Head of caudate nucleus (tissue), 42 donors: ENCODE results near the gene NRSN2.

Source experiments
- DNase-seq, 42 donors: peaks; one replicate each; pipeline versions ENCODE4 v3.0.0 to v3.0.0-alpha.2; 2020 to 2021; ENCODE audit warnings: mixed read lengths in 7 of 42
- intact Hi-C: fragments of 100-400 bp; cut with DNase I; formaldehyde crosslinking; loops from one replicate; pipeline ENCODE4 v1.15.0; 2022

Gene NRSN2, protein sequence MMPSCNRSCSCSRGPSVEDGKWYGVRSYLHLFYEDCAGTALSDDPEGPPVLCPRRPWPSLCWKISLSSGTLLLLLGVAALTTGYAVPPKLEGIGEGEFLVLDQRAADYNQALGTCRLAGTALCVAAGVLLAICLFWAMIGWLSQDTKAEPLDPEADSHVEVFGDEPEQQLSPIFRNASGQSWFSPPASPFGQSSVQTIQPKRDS

DNA sequence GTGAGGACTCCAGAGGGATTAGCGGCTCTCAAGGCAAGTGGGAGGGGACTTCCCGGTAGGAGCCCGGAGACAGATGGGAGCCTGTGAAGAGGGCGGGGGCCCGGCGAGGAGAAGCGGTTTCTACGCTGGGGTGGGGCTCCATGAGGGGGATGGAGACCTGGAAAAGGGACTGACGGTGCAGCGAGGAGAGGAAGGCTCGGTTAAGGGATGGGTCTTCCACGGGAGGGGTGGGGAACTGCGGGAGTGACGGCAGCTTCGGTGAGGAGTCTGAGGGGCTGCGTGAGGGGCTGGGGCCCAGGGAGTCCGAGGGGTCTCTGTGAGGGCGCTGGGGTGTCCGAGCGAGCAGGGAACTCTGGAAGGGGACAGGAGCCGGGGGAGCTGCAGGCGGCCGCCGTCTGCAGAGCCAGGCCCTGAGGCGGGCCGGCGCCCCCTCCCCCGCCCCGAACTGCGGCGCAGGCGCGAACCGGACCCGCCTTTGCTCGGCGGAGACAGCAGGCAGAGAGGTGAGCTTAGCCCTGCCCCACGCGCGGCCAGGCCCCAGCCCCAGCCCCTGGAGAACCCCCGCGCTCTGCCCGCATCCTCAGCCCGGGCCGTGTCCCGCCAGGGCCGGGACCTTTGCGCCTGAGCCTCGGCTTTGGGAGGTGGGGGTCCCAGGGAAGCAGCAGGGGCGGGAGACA is at the start of gene NRSN2:
Gene NRSN2, plus strand, starts transcription at position 472 of the 677 bp plus-strand sequence. CDS start 2,533 bp downstream, outside the sequence.
- peak in 41 of 42 donors; percentile 48 to 91 (median 77) for DNase-seq
- intact Hi-C loops = no loop called here

GRCh38 chr20:297925-298775 is 48.8 kb upstream of the NRSN2 start:
- DNase-seq = peak; percentile 13 to 75 (median 50)
- intact Hi-C loops = no loop called here

DNA sequence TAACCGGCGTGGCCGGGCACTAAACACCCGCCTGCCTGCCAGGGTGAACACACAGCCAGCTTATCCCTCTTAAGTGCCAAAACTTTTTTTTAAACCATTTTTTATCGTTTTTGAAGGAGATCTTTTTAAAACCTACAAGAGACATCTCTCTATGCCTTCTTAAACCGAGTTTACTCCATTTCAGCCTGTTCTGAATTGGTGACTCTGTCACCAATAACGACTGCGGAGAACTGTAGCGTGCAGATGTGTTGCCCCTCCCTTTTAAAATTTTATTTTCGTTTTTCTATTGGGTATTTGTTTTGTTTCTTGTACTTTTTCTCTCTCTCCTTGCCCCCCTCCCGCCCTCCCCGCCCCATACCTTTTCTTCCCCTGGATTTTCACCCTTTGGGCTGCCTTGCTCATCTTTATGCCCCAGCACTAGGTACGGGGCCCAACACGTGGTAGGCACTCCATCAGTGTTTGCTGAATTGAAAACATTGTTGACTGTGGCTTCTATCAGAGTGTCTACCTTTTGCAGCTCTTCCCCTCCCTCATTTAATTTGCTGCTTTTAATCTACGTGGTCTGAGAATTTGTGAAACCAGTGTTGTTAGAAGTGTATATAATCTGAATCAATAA is 48.0 kb upstream of the NRSN2 start:
- intact Hi-C loops = no loop called here
- DNase-seq = no peak

GRCh38 chr20:300345-300990 is 46.4 kb upstream of the NRSN2 start:
- DNase-seq = no peak
- intact Hi-C loops = no loop called here

DNA sequence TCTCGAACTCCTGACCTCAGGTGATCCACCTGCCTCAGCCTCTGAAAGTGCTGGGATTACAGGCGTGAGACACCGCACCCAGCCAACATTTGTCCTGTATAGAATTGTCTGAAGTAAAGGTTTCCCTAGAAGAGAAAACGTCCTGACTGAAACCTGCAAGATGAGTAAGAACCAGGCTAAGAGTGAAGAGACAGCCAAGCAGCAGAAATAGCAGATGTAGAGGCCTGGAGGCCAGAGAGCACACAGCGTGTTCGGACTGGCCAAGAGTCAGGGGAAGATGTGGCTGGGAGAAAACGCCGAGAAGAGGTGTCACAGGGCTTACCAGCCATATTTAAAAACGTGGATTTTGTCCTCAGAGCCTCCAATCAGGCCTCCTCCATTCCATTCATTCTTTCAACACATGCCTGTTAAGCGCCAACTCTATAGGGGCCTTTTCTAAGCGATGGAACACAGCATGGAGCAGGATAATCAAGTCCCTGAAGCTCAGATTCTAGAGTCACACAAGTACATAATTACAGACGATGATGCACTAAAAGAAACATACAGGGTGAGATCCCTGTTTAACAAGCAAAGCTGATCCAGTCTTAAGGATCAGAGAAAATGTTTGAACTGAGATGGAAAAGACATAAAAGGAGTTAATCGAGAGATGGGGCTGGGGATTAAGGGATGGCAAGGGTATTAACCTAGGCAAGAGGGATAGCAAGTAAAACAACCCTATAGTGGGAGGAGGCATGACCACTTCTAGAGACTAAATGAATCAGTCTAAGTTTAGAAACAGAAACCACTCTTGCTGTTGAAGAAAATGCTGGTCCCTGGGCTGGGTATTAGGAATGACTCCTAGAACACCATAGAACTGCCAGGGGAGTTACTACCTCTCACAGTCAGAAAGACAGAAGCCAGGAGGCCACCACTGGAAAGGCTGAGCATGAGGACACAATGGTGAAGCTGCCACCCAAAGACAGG is 44.7 kb upstream of the NRSN2 start:
- intact Hi-C loops = no loop called here
- DNase-seq = no peak

- intact Hi-C loops = no loop called here
- DNase-seq = no peak
These were observed 41.2 kb upstream of the NRSN2 start for GRCh38 chr20:305745-306144.

DNA sequence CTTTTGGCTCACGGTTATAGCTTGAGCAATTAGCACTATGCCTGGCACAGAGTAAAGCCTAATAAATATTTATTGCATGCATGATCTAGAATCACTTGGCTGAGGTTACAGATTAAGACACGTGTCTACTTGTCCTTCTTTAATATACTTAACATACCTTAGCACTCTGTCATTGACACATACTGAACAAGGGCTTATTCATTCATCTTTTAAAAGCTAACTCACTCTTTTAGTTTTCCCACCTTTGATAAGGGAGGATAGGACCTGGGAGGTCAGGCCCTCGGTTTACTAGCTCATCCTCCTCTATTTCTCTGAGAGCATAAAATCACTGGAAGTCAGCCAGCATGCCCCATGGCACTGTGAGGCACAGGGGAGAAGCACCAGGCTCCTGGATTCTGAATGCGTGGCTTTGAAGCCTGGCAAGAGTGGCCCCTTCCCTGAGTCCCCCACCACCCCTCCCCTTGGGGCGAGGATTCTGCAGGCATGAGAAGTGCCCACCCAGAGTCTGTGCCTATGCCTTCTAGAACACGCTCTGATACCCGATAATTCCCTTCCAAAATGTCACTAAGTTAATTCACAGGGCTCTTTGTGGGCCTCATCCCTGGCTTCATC is 38.4 kb upstream of the NRSN2 start:
- intact Hi-C loops = no loop called here
- no peak for DNase-seq

GRCh38 chr20:309306-309840 is 37.5 kb upstream of the NRSN2 start:
- peak in 9 of 42 donors; percentile 18 to 62 (median 43) for DNase-seq
- intact Hi-C loops = no loop called here

DNA sequence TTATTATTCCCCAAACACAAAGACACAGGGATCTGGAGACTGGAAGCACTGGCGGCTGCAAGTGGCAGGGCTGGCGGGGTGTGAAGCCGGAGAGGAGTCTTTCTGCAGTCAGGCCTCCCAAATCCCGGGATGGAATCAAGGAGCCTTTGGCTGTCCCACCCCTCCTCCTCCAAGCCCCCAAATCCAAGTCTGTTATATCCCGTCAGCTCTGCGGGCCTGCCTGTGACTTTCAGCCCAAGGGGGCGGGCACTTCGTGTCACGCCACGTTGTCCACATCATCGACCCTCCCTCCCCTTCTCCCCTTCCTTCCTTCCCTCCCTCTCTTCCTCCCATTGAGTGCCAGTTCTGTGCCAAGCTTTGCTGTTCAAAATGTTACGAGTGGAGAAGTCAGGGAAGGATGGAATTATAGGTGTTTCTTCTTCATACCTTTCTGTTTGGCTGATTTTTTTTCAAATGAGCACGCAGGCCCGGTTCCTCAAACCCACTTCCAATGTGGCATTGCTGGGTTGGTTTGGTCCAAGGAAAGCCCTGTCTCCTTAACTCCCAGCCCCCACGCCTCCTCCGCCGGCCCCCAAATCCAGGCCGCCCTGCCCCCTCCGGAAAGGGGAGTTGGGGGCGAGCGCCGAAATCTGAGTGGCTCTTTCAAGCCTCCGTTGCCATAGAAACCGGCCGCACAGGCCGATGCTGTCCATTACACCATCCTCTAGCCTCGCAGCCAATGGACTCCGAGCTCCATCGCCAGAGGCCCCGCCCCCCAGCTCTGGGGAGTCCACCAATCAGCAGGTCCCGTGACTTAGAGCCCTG is 36.9 kb upstream of the NRSN2 start:
- DNase-seq = peak; percentile 99 to 100 (median 100)
- intact Hi-C loops = no loop called here

DNA sequence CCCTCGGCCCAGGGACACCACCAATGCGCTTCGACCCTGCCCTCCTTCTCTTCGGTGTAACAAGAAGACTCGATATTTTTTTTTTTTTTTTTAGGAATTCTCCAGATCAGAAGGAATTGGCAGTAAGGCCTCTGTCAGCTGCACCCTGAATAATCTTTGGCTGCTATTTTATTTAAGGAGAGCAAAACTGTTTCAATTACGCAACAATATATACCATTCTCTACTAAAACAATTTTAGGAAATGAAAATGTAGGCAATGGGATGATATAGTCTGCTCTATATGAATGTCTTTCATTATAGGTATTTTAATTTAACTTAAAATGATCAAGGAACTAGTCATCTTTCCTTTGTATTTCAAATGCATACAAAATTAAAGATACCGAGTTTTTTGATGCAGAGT is 36.3 kb upstream of the NRSN2 start:
- no peak for DNase-seq
- intact Hi-C loops = no loop called here

GRCh38 chr20:311609-312008 is 35.3 kb upstream of the NRSN2 start:
- DNase-seq = no peak
- intact Hi-C loops = no loop called here

DNA sequence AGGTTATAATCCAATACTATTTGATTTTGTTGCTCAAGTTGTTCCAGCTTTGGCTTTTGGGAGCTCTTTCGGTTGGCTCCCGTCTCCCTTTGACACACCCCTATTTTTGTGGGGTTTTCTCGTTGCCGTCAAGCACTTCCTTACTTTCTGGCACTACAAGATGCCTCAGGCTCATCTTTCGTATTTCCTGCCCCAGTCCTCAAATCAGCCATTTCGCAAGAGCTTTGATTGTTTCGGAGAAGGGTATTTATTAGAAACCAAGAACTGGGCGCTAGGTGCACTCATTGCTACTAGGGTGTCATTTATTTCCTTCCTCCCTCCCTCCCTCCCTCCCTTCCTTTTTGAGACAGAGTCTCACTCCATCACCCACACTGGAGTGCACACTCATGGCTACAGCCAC is 34.8 kb upstream of the NRSN2 start:
- DNase-seq = no peak
- intact Hi-C loops = no loop called here

- intact Hi-C loops = no loop called here
- no peak for DNase-seq
These were observed 34.0 kb upstream of the NRSN2 start for GRCh38 chr20:312866-313265.

DNA sequence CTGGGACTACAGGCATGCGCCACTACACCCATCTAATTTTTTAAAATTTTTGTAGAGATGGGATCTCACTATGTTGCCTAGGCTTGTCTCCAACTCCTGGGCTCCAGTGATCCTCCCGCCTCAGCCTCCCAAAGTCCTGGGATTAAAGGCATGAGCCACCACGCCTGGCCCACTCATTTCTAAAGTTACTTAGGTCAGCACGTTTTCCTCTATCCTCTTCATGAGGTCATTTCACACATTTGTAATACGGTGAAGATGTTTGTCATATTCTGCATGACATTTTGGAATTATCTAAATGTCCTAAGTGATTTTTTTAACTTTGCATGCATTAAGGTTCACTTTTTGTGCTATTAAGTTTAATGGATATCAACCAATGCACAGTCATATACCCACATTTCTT is 33.5 kb upstream of the NRSN2 start:
- intact Hi-C loops = no loop called here
- no peak for DNase-seq

DNA sequence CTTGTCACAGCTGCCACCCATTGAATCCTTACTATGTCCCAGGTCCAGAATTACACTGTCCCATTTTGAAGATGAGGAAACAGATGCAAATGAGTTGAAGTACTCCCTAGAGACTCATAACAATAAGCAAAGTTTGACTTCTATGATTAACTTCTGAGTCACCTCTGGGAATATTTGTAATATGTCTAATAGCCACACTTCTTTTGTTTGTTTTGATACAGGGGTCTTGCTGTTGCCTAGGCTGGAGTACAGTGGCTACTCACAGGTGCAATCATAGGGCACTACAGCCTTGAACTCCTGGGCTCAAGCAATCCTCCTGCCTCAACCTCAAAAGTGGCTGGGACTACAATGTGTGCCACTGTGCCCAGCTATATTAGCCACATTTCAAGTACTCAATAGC is 33.0 kb upstream of the NRSN2 start:
- intact Hi-C loops = no loop called here
- DNase-seq = no peak

DNA sequence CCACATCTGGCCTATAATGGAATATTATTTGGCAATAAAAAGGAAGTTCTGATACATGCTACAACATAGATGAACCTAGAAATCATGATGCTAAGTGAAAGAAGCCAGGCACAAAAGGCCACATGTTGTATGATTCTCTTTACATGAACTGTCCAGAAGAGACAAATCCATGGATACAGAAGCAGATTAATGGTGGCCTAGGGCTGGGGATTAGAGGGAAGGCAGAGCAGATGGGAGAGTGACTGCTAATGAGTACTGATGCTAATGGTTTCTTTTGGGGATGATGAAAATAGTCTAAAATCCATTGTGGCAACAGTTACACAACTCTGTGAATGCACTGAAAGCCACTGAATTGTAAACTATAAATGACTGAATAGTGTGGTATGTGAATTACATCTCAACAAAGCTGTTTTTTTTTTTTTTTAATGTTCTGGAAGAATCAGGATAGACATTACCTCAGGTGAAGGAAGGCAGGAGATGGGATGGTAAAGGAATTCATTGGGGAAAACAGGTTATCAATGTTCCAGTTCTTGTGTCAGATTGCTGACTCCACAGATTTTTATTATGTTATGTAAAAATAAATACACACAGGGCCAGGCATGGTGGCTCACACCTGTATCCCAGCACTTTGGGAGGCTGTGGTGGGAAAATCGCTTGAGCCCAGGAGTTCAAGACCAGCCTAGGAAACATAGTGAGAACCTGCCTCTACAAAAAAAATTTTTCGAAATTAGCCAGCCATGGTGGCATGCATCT is 30.4 kb upstream of the NRSN2 start:
- intact Hi-C loops = no loop called here
- DNase-seq = no peak
